NCI-H748 treated with DMSO at 0.1 percent for 48 hours (cell line): ENCODE results near the gene USP7.
"Not testable (repeated sequence)": the region's sequence is repeated elsewhere in the genome, so short reads cannot be mapped to it uniquely, and the experiment has no call there.

Source experiments
- DNase-seq: peaks from one replicate; lab custom pipeline; 2025; lab: John Stamatoyannopoulos, UW

USP7 gene

DNA sequence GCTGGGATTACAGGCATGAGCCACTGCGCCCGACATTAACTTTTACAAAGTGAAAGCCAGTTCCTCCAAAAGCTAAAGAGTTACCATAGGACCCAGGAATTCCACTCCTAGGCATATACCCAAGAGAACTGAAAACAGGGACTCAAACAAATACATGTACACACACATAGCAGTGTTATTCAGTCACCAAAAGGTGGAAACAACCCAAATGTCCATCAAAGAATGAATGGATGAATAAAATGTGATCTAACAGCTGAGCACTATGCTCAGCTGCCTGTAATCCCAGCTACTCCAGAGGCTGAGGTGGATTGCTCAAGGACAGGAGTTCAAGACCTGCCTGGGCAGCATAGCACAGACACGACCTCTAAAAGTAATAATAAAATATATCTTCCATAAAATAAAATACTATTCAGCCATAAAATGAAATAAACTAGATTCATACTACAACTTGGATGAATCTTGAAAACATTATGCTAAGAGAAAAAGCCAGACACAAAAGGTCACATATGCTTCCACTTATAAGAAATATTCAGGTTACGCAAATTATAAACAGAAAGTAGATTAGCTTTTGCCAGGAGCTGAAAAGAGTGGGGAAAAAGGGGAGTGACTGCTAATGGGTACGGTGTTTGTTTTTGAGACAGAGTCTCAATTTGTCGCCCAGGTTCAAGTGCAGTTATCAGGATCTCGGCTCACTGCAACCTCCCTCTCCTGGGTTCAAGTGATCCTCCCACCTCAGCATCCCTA is 9.3 kb upstream of the USP7 start:
- DNase-seq: no peak

GRCh38 chr16:8971416-8971815 is 7.7 kb upstream of the USP7 start:
- DNase-seq: no peak

DNA sequence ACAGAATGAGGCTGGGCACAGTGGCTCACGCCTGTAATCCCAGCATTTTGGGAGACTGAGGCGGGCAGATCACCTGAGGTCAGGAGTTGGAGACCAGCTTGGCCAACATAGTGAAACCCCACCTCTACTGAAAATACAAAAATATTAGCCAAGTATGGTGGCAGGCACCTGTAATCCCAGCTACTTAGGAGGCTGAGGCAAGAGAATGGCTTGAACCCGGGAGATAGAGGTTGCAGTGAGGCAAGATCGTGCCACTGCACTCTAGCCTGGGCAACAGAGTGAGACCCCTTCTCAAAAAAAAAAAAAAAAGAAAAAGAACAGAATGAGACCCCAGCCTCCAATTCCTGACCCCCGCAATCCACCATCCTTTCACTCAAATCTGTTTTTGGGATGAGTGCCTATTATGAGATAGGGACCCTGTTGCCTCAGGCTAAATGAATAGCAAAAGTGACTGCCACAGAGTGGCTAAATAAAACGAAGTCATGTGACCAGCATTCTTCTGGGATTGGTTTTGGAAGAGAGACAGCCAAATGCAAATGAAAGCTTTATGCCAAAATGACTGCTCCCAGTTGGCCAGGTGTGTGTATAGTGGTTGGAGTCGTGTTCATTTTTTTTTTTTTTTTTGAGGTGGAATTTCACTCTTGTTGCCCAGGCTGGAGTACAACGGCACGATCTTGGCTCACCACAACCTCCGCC is 5.6 kb upstream of the USP7 start:
- not testable (repeated sequence) for DNase-seq

GRCh38 chr16:8968054-8968453 is 4.3 kb upstream of the USP7 start:
- DNase-seq: not testable (repeated sequence)

- no peak for DNase-seq
Measured at GRCh38 chr16:8967132-8967821, 3.6 kb upstream of the USP7 start.

- DNase-seq: no peak
Measured at GRCh38 chr16:8966817-8967131, 3.1 kb upstream of the USP7 start.

- no peak for DNase-seq
Measured at GRCh38 chr16:8964462-8964861, 756 bp upstream of the USP7 start.

GRCh38 chr16:8963010-8963820 is 491 bp downstream of the USP7 start:
- no peak for DNase-seq

- DNase-seq: no peak
Measured at GRCh38 chr16:8962393-8963009, 1.2 kb downstream of the USP7 start.

- no peak for DNase-seq
Measured at GRCh38 chr16:8961811-8962390, 1.8 kb downstream of the USP7 start.

- DNase-seq: no peak
Measured at GRCh38 chr16:8960788-8961109, 3.0 kb downstream of the USP7 start.

DNA sequence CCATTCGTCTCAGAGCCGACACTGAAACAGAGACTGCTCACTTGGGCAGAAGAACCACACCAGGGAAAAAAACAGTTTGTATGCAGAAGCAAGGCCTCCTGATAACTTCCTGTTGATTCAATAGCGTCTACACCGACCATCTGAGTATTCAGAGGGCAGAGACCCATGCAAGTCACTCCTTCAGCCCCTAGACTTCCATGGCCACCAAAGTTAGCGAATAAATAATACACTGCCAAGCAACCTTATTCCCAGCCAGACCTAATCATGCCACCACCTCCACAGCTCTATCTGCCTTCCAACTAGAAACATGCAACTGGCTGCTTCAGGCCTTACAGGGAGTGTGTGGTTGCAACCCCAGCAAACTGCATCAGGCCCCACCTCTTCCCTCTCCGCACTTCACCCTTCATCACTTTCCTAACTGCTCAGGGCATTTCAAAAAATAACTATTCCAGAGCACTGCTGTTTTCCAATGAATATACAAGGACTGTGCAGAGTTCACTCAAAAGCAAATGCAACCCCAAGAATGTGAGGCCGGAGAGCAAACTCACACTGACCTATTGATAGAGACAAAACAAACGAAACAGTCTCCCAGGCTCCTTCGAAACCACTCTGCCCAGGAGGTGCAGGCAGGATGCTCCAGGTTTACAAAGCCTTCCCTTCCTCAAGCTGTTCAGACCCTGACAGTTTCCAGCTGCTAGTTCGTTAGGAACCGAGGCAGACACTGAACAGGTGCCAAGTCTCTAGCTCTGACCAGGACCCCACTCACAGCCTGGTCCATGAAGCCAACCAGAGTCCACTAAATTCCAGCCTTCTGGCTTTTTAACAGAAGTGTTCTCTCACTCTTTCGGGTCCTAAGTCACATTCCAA is 3.6 kb downstream of the USP7 start:
- no peak for DNase-seq

GRCh38 chr16:8958344-8959167 is 5.2 kb downstream of the USP7 start:
- DNase-seq: no peak

- DNase-seq: no peak
Measured at GRCh38 chr16:8957509-8958157, 6.1 kb downstream of the USP7 start.

GRCh38 chr16:8957063-8957397 is 6.7 kb downstream of the USP7 start:
- DNase-seq: no peak

DNA sequence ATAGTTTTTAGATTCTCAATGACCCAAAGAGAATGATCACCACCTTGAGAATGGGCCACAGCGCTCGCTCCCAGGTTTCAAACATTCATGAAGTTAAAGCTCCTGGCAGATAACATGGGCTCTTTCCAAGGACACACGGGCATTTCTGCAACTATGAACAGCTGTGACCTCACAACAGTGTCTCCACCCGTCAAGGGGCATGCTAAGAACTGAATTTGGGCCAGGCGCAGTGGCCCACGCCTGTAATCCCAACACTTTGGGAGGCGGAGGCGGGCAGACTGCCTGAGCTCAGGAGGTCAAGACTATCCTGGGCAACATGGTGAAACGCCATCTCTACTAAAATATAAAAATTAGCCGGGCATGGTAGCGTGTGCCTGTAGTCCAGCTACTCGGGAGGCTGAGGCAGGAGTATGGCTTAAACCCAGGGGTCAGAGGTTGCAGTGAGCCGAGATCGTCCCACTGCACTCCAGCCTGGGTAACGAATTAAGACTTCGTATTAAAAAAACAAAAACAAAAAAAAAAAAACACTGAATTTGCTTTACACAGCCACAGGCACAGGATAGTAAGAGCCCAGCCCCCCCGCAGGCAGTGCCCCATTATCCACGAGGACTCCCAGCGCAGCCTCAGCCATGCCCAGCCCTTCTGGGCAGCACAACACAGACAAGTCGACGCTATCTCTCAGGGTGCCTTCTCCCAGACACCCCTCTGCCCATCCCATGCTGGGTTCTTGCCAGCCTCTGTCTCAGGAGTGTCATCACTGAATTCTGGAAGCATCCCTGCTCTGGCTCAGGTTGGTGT is 7.2 kb downstream of the USP7 start:
- no peak for DNase-seq

- no peak for DNase-seq
Measured at GRCh38 chr16:8955828-8956227, 7.9 kb downstream of the USP7 start.

DNA sequence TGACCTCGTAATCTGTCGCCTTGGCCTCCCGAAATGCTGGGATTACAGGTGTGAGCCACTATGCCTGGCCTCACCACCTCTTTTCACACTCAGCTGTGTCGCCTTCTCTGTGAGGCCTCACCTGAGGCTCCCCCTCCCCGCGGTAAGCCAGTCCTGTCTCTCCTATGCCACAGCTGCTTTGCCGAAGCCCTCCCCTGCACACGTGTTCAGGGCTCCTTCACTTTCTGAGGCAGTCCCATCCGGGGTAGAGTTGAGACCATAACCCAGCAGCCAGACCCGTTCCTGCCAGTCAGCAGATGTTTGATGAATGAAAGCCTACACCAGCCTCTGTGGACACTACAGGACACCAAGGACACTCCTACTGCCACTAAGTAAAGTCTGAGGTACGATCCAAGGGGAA is 10.6 kb downstream of the USP7 start:
- DNase-seq: no peak

GRCh38 chr16:8952281-8952751 is 11.4 kb downstream of the USP7 start:
- no peak for DNase-seq
